ENCODE data around the gene PLSCR2. TPM values are rescaled to one million over a fixed set of nuclear protein-coding genes. Genes with fewer than 3 reads are reported as not detected.

The PLSCR2 gene
- total and polyA plus RNA-seq, 9 of the 15 experiments (the other 6 are each of a cell fraction or from before 2014, with no cell fraction given), result 0.07 to 0.49 (median 0.25) TPM; not detected in 4

- 0 out of 2 replicates have a peak, but pooled peaks have one; percentile 39 for TF ChIP-seq XRCC5 (IDR thresholded peaks at IDR 0.05; ENCODE audit: low read depth, low read length)
- 0 out of 2 replicates have a peak, but pooled peaks have one; percentile 58 for TF ChIP-seq FOXK1 (CRISPR knock-in tag; IDR thresholded peaks at IDR 0.05; ENCODE audit: borderline replicate concordance)
- peak; percentile 19; the same call in 1 of the 2 replicates for TF ChIP-seq NFIC (IDR thresholded peaks at IDR 0.05)
- TF ChIP-seq ZNF395 (CRISPR knock-in tag; IDR thresholded peaks at IDR 0.05), result 0 out of 2 replicates have a peak, but pooled peaks have one; percentile 41
- peak; percentile 81 for TF ChIP-seq POLR2H (tag; IDR thresholded peaks at IDR 0.05; ENCODE audit: low read depth)
- 0 out of 3 replicates have a peak, but pooled peaks of 1 of the 2 experiments have one; percentile 17 for TF ChIP-seq CBX3 (IDR thresholded peaks at IDR 0.05; ENCODE audit: borderline replicate concordance in 1 of 2, low read length in 2 of 2)
- TF ChIP-seq HDAC2 (IDR thresholded peaks at IDR 0.05), result peak; percentile 11; the same call in 1 of the 2 replicates
Observed at GRCh38 chr3:146469150-146470017, at the start of gene PLSCR2 (continued).
